Activated CD8-positive, alpha-beta memory T cell treated with anti-CD3 and anti-CD28 coated beads for 1 hour (primary cell): ENCODE data around the gene UBD.

ENCODE experiments used
- DNase-seq, 2 donors: peaks; one replicate each; pipeline ENCODE4 v3.0.0-alpha.2; 2020; ENCODE audit warnings: low read depth in 1 of 2; ENCODE audit errors: extremely low read depth in 1 of 2

The UBD gene

GRCh38 chr6:29561606-29562181 lies 2.2 kb upstream of the UBD start:
- no peak for DNase-seq

- no peak for DNase-seq
These were observed 1.6 kb upstream of the UBD start for GRCh38 chr6:29561091-29561490.

- DNase-seq, result no peak
These were observed 973 bp downstream of the UBD start for GRCh38 chr6:29558439-29559079.

GRCh38 chr6:29557320-29557719 lies 2.2 kb downstream of the UBD start:
- DNase-seq, result no peak

- DNase-seq, result no peak
These were observed 4.8 kb downstream of the UBD start for GRCh38 chr6:29554764-29555163.

- no peak for DNase-seq
These were observed 6.1 kb downstream of the UBD start for GRCh38 chr6:29553268-29554057.

- DNase-seq, result no peak
These were observed 7.0 kb downstream of the UBD start for GRCh38 chr6:29552512-29553051.

GRCh38 chr6:29547573-29547972 lies 12.0 kb downstream of the UBD start:
- no peak for DNase-seq

GRCh38 chr6:29537714-29538403 lies 21.7 kb downstream of the UBD start:
- DNase-seq, result no peak

GRCh38 chr6:29532320-29532951 lies 27.1 kb downstream of the UBD start:
- no peak for DNase-seq

GRCh38 chr6:29531668-29532067 lies 27.9 kb downstream of the UBD start:
- no peak for DNase-seq

GRCh38 chr6:29530671-29531310 lies 28.7 kb downstream of the UBD start:
- DNase-seq, result no peak

- DNase-seq, result no peak
These were observed 29.6 kb downstream of the UBD start for GRCh38 chr6:29529956-29530355.

- no peak for DNase-seq
These were observed 30.5 kb downstream of the UBD start for GRCh38 chr6:29528988-29529560.

GRCh38 chr6:29528300-29528931 lies 31.1 kb downstream of the UBD start:
- no peak for DNase-seq

GRCh38 chr6:29527564-29527963 lies 32.0 kb downstream of the UBD start:
- DNase-seq, result no peak

- no peak for DNase-seq
These were observed 32.4 kb downstream of the UBD start for GRCh38 chr6:29527126-29527525.

GRCh38 chr6:29525311-29525639 lies 34.3 kb downstream of the UBD start:
- no peak for DNase-seq

GRCh38 chr6:29524444-29525310 lies 34.9 kb downstream of the UBD start:
- DNase-seq, result no peak
